Esophagus squamous epithelium (tissue), 4 donors: ENCODE data around the gene FAHD2A.
"Not testable (repeated sequence)": the region's sequence is repeated elsewhere in the genome, so short reads cannot be mapped to it uniquely, and the experiment has no call there.

Source experiments
- POLR2A ChIP-seq, 4 donors: fragments of 450-650 bp; IDR thresholded peaks; one replicate each; pipeline ENCODE4 v1.6.1; 2017; ENCODE audit warnings: antibody characterized with exemption in 4 of 4, mild to moderate bottlenecking in 4 of 4, moderate library complexity in 3 of 4
- TF ChIP-seq, protein P1 (sequence below), 6 experiments: fragments of 450-650 bp in 4 of 6; fragments of 200-600 bp in 2 of 6; sonication (generic) in 2 of 6; IDR thresholded peaks; one replicate each; pipeline ENCODE4 v1.5.1; 2016 to 2019; ENCODE audit warnings: antibody characterized with exemption in 6 of 6, mild to moderate bottlenecking in 4 of 6, moderate library complexity in 4 of 6

DNA sequence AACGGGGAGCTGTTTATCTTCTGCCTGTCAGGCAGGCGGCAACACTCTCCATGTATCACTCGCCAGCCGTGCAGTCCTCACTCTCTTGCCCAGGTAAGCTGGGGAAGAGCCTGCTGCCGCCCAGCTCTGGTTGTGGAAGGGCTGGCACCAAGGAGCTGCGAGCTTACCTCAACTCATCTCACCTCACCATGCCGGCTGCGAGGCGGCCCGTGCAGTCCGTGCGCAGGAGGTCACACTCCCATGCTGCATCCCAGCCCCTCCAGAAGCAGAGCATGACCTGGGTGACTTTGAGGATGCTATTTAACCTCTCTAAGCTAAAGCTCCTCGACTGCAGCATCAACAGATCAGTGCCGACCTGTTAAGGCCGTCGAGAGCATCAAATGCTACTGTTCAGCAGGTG, 13.1 kb downstream of the FAHD2A start:
- TF ChIP-seq, protein P1, sequence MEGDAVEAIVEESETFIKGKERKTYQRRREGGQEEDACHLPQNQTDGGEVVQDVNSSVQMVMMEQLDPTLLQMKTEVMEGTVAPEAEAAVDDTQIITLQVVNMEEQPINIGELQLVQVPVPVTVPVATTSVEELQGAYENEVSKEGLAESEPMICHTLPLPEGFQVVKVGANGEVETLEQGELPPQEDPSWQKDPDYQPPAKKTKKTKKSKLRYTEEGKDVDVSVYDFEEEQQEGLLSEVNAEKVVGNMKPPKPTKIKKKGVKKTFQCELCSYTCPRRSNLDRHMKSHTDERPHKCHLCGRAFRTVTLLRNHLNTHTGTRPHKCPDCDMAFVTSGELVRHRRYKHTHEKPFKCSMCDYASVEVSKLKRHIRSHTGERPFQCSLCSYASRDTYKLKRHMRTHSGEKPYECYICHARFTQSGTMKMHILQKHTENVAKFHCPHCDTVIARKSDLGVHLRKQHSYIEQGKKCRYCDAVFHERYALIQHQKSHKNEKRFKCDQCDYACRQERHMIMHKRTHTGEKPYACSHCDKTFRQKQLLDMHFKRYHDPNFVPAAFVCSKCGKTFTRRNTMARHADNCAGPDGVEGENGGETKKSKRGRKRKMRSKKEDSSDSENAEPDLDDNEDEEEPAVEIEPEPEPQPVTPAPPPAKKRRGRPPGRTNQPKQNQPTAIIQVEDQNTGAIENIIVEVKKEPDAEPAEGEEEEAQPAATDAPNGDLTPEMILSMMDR (IDR thresholded peaks at IDR 0.05) = not testable (repeated sequence)
- TF ChIP-seq POLR2A (IDR thresholded peaks at IDR 0.05) = not testable (repeated sequence)
